Measurements from ENCODE around the gene IHH.

IHH gene

DNA sequence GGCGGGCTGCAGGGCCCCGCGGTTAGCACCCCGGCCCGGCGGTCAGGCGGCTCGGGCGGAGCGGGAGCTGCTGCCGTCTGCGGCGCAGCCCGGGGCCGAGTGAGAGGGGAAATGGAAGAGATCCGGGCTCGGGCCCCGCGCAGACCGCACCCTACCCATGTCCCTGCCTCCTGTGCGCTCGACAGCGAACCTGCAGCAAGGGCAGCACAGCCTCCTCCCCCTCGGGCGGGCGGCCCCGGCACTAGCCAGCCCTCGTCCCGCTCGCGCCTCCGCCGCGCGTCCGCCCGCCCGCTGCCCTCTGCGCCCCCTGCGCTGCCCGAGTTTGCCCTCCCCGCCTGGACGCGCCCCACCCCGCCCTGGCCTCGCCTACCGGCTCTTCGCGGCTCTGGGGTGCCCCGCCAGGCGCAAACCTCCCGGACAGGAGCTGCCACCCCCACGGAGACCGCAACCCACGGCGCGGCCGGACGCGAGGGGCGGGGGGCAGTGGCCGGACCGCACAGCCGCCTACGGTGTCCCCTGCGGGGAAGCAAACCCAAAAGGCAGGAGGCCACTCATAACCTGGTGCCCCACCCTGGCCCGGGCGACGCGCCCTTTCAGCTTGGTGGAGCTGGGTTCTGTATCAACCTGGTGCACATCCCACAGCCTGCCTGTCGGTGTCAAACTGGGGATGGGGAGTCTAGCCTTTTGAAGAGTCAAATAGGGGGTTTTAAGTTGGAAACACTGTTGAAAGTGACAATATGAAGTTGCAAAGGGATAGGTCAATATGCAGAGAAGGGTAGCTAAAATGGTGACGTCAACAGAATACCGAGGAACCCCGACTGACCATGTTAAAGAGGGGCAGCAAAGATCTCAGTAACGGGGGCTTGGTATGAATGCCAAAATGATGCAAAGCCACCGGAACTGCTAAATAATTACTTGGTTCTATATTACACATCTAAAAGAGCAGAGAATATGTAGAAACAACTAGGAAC is at the start of gene IHH:
IHH (minus strand) TSS at position 101 of the 971 bp plus-strand sequence. CDS start 454 bp downstream, outside the sequence.
- peak; percentile 30 for DNase-seq (ENCODE audit: low read depth, low spot score)

DNA sequence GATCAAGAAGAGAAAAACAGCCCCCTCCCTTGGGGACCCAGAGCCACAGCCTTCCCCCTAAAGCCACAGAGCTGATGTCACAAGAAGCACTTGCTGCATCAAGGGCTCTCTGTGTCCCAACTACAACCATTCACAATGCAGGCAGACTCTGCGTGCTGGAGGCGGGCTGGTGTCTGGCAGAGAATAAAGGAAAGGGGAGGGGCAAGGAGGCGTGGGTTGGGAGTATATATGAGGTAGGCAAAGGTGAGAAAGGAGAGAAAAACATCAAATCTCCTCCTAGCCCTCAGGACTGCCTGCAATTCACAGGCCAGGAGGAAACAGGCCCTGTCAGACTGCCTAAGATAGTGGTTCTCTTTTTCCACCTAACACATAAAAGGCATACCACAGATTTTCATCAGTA is 48.8 kb upstream of the IHH start:
- DNase-seq (ENCODE audit: low read depth, low spot score), result peak; percentile 86

DNA sequence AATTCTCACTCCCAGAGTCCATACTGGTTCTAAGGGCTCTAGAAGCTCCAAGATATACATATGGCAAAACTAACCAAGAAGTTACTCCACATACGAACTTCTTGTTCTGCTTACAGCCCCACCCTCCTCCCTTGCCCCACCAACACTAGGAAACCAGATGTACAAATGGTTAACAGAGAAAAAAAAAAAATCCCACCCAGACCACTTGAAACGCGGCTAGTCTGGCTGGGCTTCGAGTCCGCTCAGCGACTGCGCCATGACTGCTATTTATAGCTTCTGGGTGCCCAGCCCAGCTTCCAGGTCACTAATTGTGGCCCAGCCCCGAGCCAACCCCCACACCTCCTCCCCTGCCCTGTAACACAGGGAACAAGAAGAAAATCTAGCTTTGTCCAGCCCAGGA is 47.0 kb upstream of the IHH start:
- no peak for DNase-seq (ENCODE audit: low read depth, low spot score)

DNA sequence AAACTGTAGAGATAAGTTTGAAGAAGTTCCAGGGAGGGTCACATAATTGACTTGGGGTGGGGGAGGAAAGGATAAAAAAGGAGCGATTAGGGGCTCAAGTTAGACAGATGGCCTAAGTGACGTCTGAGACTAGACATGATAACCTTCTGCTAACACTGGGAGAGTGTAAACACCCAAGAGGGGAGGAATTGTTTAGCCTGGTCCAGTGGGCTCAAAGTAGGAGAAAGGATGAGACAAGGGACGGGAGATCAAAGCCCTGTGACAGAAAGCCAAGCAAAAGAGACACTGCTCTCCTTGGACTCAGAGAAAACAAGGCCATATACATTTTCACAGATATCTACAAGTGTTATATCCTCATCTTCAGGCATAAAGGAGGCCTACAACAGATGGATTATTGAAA is 45.5 kb upstream of the IHH start:
- DNase-seq (ENCODE audit: low read depth, low spot score), result no peak

DNA sequence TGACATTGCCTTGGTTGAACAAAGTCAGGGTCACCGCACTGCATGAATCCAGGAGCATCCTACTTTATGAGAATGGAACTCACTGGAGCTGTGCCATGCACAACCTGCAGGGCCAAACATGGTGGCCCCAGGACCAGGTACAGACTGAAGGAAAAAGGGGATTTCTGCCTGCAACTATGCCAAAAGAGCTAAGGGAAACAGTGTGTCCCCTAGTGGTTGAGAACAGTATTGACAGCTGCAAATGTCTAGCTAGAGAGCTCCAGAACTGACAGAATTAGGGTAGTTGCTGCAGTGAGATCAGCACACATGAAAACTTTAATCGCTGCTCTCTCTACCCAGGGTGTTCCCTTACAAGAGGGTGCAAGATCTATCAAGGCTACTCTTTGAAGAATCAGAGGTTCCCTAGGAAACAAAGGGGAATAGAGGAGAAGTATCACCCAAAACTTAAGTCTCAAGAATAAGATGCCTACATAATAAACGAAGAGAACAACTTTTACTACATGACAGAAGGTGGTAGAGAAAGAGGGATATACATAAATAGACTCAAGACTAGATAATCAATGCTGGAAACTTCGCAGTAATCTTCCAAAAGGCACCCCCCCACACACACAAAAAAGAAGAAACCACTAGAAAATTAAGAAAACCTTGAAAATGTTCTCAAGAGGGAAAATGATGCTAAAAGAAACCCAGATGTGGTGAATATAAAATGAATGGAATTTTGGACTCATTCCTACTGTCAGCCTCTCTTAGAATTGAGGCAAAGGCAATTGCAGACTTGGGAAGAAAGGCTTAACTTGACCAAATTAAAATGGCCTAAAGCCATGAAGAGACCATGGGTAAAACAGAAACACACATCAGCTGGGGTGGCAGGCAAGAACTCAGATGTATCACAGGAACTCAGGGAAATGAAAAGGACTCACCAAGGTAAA is 43.6 kb upstream of the IHH start:
- peak; percentile 50 for DNase-seq (ENCODE audit: low read depth, low spot score)

DNA sequence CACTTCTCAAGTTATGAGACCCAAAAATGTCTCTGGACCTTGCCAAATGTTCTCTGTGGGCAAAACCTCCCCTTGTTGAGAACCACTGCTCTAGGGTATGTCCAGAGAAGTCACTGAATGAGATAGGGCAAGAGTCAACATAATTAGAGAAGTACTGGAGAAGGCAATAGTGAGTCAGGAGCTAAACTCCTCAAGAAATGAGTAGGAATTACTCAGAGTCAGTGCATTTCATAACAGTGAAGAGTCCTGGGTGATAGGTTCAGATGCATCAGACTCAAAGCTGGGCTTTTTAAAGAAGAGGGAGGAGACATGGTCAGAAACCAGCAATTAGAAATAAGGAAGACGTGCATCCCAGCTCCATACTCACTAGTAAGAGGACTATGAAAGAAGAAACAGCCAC is 38.6 kb upstream of the IHH start:
- no peak for DNase-seq (ENCODE audit: low read depth, low spot score)

DNA sequence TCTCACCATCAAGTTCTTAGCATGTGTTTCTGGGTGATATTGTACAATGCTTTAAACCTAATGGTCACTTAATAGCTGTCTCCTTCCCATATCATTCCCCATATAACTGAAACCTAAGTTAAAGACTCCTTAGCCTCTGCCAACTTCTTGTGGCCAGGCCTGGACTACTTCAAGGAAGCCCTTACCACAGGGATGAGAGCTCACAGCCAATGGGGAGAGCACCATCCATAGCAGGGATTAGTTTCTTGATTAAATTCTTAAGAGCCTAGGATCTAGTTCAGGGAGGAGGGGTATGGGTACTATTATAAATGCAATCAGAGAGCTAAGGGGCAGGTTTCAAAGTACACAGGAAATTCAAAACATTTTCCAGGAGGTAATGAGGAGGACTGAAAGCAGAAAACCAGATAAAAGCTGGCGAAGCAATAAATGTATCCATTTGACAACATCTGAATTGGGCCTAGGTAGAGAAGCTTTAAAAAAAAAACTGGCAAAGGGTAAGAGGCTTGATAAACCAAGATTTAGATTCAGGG is 34.8 kb upstream of the IHH start:
- DNase-seq (ENCODE audit: low read depth, low spot score), result no peak

DNA sequence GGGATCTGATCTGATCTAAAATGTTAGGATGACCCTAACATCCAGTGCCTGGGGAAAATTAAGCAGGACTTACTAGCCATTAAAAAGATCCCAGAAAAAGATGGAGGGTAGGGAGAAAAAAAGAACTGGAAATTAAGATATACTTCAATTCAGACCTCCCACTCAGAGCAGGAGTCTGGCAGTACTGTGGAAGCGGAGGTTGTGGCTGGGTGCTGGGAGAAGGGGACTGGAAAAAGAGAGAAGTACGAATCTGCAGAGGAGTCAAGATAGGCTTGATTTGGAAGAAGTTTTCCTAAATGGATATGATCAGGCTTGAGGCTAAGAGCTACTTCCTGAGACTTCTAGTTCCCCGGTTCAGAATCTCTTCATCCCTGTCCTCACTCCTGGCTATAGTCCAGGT is 33.5 kb upstream of the IHH start:
- no peak for DNase-seq (ENCODE audit: low read depth, low spot score)

DNA sequence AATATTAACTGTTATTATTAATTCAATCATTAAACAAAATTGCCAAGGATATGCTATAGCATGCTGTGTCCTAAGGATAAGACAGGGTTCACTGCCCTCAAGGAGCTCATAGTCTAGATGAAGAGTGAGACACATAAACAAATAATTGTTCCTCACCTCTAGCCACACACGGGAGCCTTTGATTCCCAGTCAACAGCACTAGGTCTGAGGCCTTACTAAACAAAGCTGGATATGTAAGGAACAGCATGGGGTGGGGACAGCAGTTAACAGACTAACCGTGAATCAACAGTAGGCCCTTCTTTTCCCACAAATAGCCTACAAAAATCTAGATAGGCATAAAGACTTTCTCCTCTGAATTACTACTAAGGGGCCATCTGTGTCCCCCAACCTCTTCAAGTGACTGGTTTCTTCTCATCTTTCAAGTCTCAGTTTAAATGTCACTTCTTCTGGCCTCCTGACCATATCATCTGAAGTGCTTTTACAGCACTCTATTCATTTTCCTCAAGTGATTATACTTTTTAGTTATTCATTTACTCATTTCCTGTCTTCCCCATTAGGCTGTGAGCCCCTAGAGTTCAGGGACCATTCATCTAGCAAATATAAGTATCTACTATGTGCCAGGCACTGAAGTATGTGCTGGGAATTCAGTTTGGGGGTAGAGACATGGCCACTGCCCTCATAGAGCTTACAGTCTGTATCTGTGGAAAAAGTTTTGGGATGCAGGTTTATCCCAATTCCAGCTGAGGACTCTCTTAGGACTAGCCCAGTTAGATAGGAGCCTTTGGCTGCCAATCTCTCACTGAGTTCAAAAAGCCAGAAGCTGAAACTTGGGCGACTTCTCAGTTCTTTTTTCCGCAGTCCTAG is 29.9 kb upstream of the IHH start:
- DNase-seq (ENCODE audit: low read depth, low spot score), result no peak

DNA sequence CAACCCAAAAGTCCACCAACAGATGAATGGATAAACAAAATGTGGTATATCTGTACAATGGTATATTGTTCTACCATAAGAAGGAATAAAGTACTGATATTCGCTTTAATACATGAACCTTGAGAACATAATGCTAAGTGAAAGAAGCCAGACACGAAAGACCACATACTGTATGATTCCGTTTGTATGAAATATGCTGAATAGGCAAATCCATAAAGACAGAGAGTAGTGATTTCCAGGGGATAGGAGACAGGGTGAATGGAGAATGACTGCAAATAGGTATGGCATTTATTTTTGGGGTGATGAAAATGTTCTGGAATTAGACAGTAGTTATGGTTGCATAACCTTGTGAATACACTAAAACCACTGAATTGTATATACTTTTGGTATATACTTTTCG is 28.6 kb upstream of the IHH start:
- DNase-seq (ENCODE audit: low read depth, low spot score), result no peak

DNA sequence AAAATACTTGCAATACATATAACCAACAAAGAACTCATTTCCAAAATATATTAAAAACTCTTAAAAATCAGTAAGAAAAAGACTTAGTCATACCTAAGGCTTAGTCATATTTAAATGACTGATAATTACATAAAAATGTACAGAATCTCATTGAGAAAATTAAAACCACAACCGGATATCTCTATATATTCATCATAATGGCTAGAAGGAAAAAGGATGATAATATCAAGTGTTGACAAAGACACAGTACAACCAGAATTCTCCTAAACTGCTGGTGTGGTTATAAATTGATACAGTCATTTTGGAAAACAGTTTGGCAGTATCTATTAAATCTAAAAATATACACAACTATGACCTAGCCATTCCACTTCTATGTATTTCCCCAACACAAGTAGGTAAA is 27.1 kb upstream of the IHH start:
- DNase-seq (ENCODE audit: low read depth, low spot score), result no peak

DNA sequence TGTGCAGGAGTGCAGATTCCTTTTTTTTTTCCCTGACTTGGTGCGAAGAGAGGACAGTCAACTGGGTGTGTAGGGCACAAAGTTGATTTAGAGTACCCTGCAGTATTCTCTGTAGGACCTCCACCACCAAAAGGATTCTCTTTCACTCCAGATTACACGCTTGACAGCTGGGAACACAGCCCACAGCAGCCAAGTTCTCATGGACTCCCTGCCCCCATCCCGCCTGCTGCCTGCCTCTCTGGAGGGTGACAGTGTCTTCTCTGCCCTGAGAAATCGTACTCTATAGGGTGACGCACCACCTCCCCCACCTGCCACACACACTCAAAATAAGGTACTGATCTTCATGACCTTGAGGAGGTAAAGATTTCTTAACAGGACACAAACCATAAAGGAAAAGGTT is 26.6 kb upstream of the IHH start:
- DNase-seq (ENCODE audit: low read depth, low spot score), result no peak

DNA sequence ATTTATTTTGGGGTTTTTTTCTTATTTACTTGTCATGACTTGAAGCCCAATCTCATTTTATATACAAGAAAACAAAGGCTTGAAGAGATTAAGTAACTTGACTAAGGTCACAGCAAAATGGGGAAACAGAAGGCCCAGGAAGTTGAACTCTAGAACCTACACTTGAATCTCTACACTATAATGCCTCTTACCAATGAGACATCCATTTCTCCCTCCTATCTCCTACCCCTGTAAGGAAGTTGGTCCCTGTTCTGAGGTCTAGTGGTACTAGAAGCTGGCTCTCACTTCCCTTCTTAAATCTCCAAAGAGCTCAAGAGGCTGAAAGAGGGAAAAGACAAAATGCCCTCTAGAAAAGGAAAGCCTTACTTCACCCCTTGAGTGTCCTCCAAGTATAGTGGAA is 25.5 kb upstream of the IHH start:
- DNase-seq (ENCODE audit: low read depth, low spot score), result no peak

DNA sequence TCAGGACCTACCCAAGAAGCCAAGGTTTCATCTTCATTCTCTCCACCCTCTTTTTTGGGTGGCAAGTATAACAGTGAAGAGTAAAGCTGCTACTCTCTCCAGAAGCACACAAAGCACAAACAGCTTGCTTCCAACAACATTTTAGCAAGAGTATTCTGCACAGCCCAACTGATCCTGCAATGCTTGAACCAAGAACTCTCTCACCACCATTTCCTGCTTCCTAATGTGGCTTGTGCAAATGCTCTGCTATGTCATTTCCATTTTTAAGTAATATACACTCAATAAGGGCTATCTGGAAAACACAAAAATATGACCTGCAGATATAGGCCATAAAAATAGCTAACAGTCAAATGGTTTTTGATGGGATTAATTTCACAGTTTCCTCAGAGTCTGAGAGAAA is 24.1 kb upstream of the IHH start:
- DNase-seq (ENCODE audit: low read depth, low spot score), result no peak

DNA sequence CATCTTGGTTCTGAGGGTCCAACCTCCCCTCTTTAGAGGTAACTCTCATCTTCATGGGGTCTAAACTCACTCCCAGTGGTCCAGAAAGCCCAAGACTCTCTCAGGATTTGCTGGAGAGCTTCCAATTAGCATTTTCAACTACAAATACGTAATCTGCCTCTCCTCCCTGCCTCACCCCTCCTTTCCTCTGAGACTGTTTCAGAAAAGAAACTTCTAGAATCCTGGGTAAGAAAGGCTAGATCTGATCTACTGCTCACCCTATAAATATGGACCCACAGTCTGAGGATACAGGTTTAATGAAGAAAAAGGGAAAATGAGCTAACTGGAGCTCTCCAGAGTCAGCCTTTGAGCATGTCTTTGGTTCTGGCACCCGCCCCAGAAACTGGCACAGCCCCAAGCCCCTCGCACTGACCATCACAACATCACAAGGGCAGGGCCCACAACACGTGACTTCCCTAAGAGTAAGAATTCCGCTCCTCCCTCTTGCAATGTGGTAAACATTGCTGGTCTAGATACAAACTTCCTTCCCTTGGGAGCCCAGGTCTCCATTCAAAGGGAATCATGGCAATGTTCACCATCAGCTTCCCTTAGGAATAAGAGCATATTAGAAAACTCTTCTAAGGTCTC is 21.7 kb upstream of the IHH start:
- no peak for DNase-seq (ENCODE audit: low read depth, low spot score)

DNA sequence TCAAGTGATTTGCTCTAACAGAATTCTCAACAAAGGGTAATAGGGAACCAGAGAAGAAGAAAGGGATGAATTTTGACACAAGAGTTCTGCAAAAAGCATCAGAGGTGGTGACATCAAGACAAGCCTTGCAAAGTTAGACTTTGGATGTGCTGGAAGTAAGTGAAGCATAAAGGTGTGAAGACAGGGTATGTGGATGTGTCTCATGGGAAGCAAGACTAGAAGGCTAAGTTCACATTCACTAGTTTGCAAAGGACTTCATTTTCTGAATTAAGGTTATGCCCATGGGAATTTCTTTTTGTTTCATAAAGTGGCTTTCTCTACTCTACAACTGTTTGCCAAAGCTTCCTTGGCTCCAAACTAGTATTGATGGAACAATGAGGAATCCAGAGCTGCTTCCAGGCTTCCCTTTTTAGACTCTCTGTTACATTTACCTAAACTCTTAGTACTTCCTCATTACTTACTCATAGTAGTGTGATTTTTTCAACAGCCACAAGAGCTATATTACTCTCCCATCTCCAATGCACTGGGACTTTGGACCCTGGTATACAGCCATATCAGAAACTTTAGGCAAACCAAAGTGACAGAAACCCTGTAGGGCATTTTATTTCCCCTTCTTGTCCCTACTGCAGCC is 21.1 kb upstream of the IHH start:
- no peak for DNase-seq (ENCODE audit: low read depth, low spot score)

DNA sequence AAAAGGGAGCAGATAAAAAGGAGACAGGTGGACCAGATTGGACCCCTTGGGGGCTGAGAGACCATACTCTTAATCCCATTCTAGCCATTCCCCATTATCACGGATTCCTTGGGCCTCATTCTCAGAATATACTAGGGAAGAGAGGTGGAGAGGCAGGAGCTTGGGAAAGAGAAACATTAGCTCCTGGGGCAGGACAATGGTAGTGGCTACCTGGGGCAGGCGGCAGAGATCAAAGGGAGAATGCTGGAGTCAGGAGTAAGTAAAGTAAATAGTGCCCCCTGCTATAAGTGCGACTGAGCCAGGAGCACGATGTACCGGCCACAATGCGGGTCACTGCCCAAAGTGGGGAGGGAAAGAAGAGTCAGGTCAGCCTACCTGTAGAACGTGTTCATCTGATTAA is 20.4 kb upstream of the IHH start:
- peak; percentile 27 for DNase-seq (ENCODE audit: low read depth, low spot score)

DNA sequence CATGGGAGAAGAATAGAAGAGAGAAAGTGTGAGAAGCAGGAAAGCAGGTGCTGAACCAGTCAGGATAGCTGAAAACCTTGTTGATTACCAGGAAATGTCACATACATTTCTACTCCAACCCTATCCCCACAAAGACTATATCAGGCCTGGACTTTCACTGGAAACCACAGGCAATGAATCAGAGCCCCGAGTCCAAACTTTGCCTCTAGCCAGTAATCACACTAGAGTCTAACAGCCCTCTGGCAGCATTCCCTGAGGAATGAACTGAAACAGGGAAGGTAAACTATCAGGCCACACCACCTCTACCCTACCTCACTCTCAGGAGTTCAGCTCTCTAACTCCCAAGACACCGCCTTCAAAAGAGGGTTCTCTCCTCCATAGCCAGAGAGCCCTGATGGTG is 18.7 kb upstream of the IHH start:
- no peak for DNase-seq (ENCODE audit: low read depth, low spot score)

DNA sequence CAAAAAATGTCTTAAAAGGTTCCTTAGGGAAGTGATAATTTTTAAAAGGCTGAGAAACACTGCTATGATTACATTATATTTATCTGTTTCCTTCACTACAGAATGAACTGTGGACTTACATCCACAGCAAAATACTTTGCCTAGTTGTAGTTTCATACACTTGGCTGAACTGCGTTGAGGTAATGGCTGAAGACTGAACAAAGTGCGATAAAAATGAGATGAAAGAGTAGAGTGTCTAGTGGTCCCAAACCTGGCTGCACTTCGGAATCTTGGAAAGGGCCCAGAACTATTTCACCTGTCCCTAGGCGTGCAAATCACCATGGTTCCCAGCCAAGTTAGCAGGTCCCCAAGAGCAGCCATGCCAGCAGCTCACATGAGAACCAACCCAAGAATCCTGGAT is 18.2 kb upstream of the IHH start:
- DNase-seq (ENCODE audit: low read depth, low spot score), result no peak

DNA sequence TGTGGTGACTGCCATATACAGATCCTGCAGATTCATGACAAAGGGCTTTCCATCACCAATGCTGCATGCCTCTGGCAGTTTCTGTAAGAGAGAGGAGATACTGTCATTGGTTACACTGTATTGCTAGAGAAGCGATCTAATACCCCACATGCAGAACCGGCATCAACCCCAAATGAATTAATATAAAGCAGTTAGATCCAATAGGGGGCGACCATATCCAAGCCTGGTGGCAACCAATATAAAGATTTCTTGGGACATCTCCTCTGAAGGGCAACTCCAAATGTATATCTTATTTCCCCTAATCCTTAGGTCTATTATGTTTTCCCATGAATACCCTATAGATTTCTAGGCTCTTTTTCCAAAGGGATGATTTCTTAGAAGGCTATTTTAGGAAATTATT is 17.4 kb upstream of the IHH start:
- DNase-seq (ENCODE audit: low read depth, low spot score), result no peak
